Endothelial cell of umbilical vein (primary cell): Measurements from ENCODE around the gene RNU7-1. TPM values are rescaled to one million over a fixed set of nuclear protein-coding genes. Genes with fewer than 3 reads are reported as not detected.
A peak's percentile ranks its signal among the peaks of the same experiment; 100 is the strongest.

Source experiments
- BruUV-seq: library from RNA; stranded (reverse); fragments of 400-500 nt; replicated peaks from 2 replicates; lab custom pipeline; 2021; lab: Mats Ljungman, UMichigan
- CTCF ChIA-PET: fragments of 300-600, 350-600 bp; sonication (Branson Sonifier 250); formaldehyde crosslinking; loops from one replicate; lab custom pipeline; 2021; ENCODE audit warnings: antibody characterized with exemption, inconsistent platforms; lab: Charles Lee
- POLR2A ChIA-PET: fragments of 300-600, 350-600 bp; sonication (Branson Sonifier 250); formaldehyde crosslinking; loops from one replicate; lab custom pipeline; 2021; ENCODE audit warnings: antibody characterized with exemption, inconsistent platforms; lab: Charles Lee
- DNase-seq: peaks from one replicate; pipeline ENCODE4 v3.0.0-alpha.2; 2011; ENCODE audit warnings: low read depth, low spot score
- FAIRE-seq: peaks from 2 replicates; lab custom pipeline; 2011; peaks lifted over from hg19 to GRCh38; lab: Jason Lieb, UNC
- H2AFZ ChIP-seq: 2 replicates; pipeline ENCODE4 v1.6.0; 2012; ENCODE audit warnings: low read depth, low read length, control low read depth, inconsistent platforms
- H3K27ac ChIP-seq: 2 replicates; pipeline ENCODE4 v1.5.1; 2011; ENCODE audit warnings: low read depth, mild to moderate bottlenecking, control low read depth, low read length, moderate library complexity; ENCODE audit not compliant: insufficient read depth
- H3K27me3 ChIP-seq, 2 experiments: 2 replicates each; pipeline versions ENCODE4 v1.6.0 to v1.6.1; 2011; ENCODE audit warnings: low read length in 2 of 2, mixed read lengths in 1 of 2; ENCODE audit not compliant: control insufficient read depth in 2 of 2, insufficient read depth in 2 of 2
- H3K36me3 ChIP-seq, 2 experiments: 2 replicates in 1 of 2; 3 replicates in 1 of 2; pipeline ENCODE4 v1.5.1; 2011; ENCODE audit warnings: low read length in 2 of 2, mild to moderate bottlenecking in 1 of 2, moderate library complexity in 1 of 2; ENCODE audit not compliant: control insufficient read depth in 2 of 2, insufficient read depth in 2 of 2; ENCODE audit errors: extremely low read depth in 1 of 2
- H3K4me1 ChIP-seq: 3 replicates; pipeline ENCODE4 v1.5.1; 2011; ENCODE audit warnings: mild to moderate bottlenecking, low read length; ENCODE audit not compliant: control insufficient read depth, insufficient read depth; ENCODE audit errors: extremely low read depth
- H3K4me2 ChIP-seq: 2 replicates; pipeline ENCODE4 v1.6.1; 2011; ENCODE audit warnings: low read length, control low read depth, mixed read lengths; ENCODE audit not compliant: insufficient read depth
- H3K4me3 ChIP-seq, 3 experiments: fragments of 200-600 bp in 1 of 3; sonication (generic), shearing (Covaris generic) in 1 of 3; replicated peaks in 1 of 3; 2 replicates each; pipeline ENCODE4 v1.5.1; 2011 to 2016; ENCODE audit warnings: control low read depth in 3 of 3, low read length in 3 of 3, mild to moderate bottlenecking in 2 of 3, inconsistent platforms in 1 of 3, low read depth in 1 of 3, moderate library complexity in 1 of 3; ENCODE audit not compliant: insufficient read depth in 1 of 3
- H3K79me2 ChIP-seq: 2 replicates; pipeline ENCODE4 v1.6.0; 2012; ENCODE audit warnings: low read length, inconsistent platforms; ENCODE audit not compliant: control insufficient read depth, insufficient read depth
- H3K9ac ChIP-seq: replicated peaks from 2 replicates; pipeline ENCODE3; 2011; ENCODE audit warnings: low read length, control low read depth; ENCODE audit not compliant: insufficient read depth; ENCODE audit errors: extremely low read depth
- H3K9me1 ChIP-seq: replicated peaks from 3 replicates; pipeline ENCODE4 v1.6.0; 2011; ENCODE audit warnings: mild to moderate bottlenecking, low read length; ENCODE audit not compliant: control insufficient read depth, insufficient read depth; ENCODE audit errors: extremely low read depth
- H3K9me3 ChIP-seq: replicated peaks from 2 replicates; pipeline ENCODE4 v1.5.1; 2012; ENCODE audit warnings: low read length, inconsistent platforms; ENCODE audit not compliant: control insufficient read depth, insufficient read depth
- H4K20me1 ChIP-seq: replicated peaks from 2 replicates; pipeline ENCODE3; 2011; ENCODE audit warnings: mild to moderate bottlenecking, low read length; ENCODE audit not compliant: control insufficient read depth, insufficient read depth; ENCODE audit errors: extremely low read depth
- CTCF ChIP-seq, 2 donors: IDR thresholded peaks; 1 replicate in 1 of 2; 2 replicates in 1 of 2; pipeline ENCODE4 v1.5.1; 2011; ENCODE audit warnings: low read length in 2 of 2, mild to moderate bottlenecking in 2 of 2, moderate library complexity in 2 of 2, control low read depth in 1 of 2, inconsistent platforms in 1 of 2, low read depth in 1 of 2; ENCODE audit not compliant: insufficient read depth in 1 of 2; ENCODE audit errors: extremely low read depth in 1 of 2
- EZH2 ChIP-seq: IDR thresholded peaks from 2 replicates; pipeline ENCODE4 v1.6.1; 2012; ENCODE audit warnings: borderline replicate concordance, low read depth, mild to moderate bottlenecking, moderate library complexity, low read length, inconsistent platforms; ENCODE audit not compliant: severe bottlenecking
- FOS ChIP-seq: IDR thresholded peaks from 2 replicates; pipeline ENCODE4 v1.6.1; 2011; ENCODE audit warnings: mild to moderate bottlenecking, low read length, moderate library complexity, borderline replicate concordance; ENCODE audit not compliant: insufficient read depth
- GATA2 ChIP-seq: IDR thresholded peaks from 2 replicates; pipeline ENCODE4 v1.7.0; 2011; ENCODE audit warnings: low read depth, mild to moderate bottlenecking, moderate library complexity, mixed read lengths, low read length; ENCODE audit not compliant: insufficient read length, insufficient read depth
- JUN ChIP-seq: IDR thresholded peaks from 2 replicates; pipeline ENCODE4 v1.6.1; 2011; ENCODE audit warnings: borderline replicate concordance, low read depth; ENCODE audit not compliant: insufficient read length, insufficient read depth
- MAX ChIP-seq: IDR thresholded peaks from 2 replicates; pipeline ENCODE4 v1.6.1; 2011; ENCODE audit not compliant: insufficient read depth, insufficient read length
- MYC ChIP-seq: IDR thresholded peaks from one replicate; pipeline ENCODE4 v1.6.1; 2011; ENCODE audit warnings: mild to moderate bottlenecking, low read depth, low read length
- POLR2A ChIP-seq: IDR thresholded peaks from 2 replicates; pipeline ENCODE4 v1.6.1; 2012; ENCODE audit warnings: low read depth, mild to moderate bottlenecking, control low read depth, low read length
- POLR2AphosphoS5 ChIP-seq: IDR thresholded peaks from 2 replicates; pipeline ENCODE4 v1.6.1; 2012; ENCODE audit warnings: low read depth, mild to moderate bottlenecking, control low read depth, low read length, moderate library complexity; ENCODE audit not compliant: insufficient read depth
- dilution Hi-C: fragments of 300-500 bp; cut with MboI; formaldehyde crosslinking; loops from one replicate; pipeline ENCODE4 v1.15.0; 2019; ENCODE audit warnings: low sequenced_read_pairs; ENCODE audit not compliant: extremely low pct_ligation_motif_present
- intact Hi-C: fragments of 100-400 bp; cut with micrococcal nuclease; formaldehyde crosslinking; loops from one replicate; pipeline ENCODE4 v1.10.0; 2022
- polyA plus RNA-seq, 4 experiments: library from polyadenylated mRNA; depleted of rRNA in 3 of 4; stranded (reverse) in 3 of 4; unstranded in 1 of 4; fragments of >200 nt; gene quantifications; 2 replicates each; pipeline versions ENCODE4 v1.2.1 to v1.2.3, GENCODE V29; 2011 to 2012; ENCODE audit warnings: missing spikeins in 1 of 4
- total RNA-seq: library from RNA; stranded (reverse); gene quantifications from 2 replicates; pipeline ENCODE4 v1.2.3, GENCODE V29; 2021

Gene RNU7-1
- total and polyA plus RNA-seq, 2 donors (not counting 3 experiments of a cell fraction or from before 2014, with no cell fraction given): not detected

- dilution Hi-C loops: no loop called here
- Histone ChIP-seq H3K36me3 (peaks cover 20 to 30% of the 10 kb centered on the region in 2 experiments), H3K79me2 (peaks cover 24% of the 10 kb centered on the region), H2AFZ (no peak overlapping the region), H3K9ac (no peak overlapping the region), H3K4me1 (peaks cover 5% of the 10 kb centered on the region), H3K4me3 (no peak overlapping the region), H3K9me1 (no peaks in the 10 kb centered on the region), H4K20me1 (no peaks in the 10 kb centered on the region), H3K9me3 (no peaks in the 10 kb centered on the region), H3K27me3 (no peaks in the 10 kb centered on the region), H3K4me2 (no peak overlapping the region), H3K27ac (no peak overlapping the region)
- no TSS peak for BruUV-seq
- intact Hi-C loops: no loop called here
- CTCF ChIA-PET: interaction anchor here (1.6 kb wide), 1 partner anchor 50 kb away, joined by 3 read pairs; no protein-coding TSS in a partner anchor
- TF ChIP-seq GATA2 (no peak), MAX (no peak), POLR2A (peak; percentile 4), MYC (no peak)
- FAIRE-seq (no peak), DNase-seq (no peak)
- POLR2A ChIA-PET: interaction anchor here (0.6 kb wide), 1 partner anchor 814 kb away, joined by 4 read pairs; no protein-coding TSS in a partner anchor
These were observed 31.8 kb downstream of the RNU7-1 start for GRCh38 chr12:6975297-6976032.

- H2AFZ ChIP-seq: no peak overlapping the region
- H3K4me2 ChIP-seq: no peak overlapping the region
- intact Hi-C loops: no loop called here
- no peak overlapping the region for H3K27ac ChIP-seq
- ChIA-PET POLR2A (interaction anchor here (0.6 kb wide), 1 partner anchor 38 kb away, joined by 4 read pairs; no protein-coding TSS in a partner anchor), CTCF (interaction anchor here (1.2 kb wide), 2 partner anchors 21 to 33 kb away, joined by 3 to 4 read pairs; no protein-coding TSS in a partner anchor)
- H4K20me1 ChIP-seq: no peaks in the 10 kb centered on the region
- no peak overlapping the region for H3K9ac ChIP-seq
- H3K4me1 ChIP-seq: no peaks in the 10 kb centered on the region
- dilution Hi-C loops: no loop called here
- H3K79me2 ChIP-seq: peaks cover 4% of the 10 kb centered on the region
- peaks cover 20 to 38% of the 10 kb centered on the region in 2 experiments for H3K36me3 ChIP-seq
- no peak for FAIRE-seq
- H3K4me3 ChIP-seq: no peak overlapping the region
- BruUV-seq: no TSS peak
- no peak for DNase-seq
- no peaks in the 10 kb centered on the region for H3K9me3 ChIP-seq
- no peak for TF ChIP-seq FOS
- TF ChIP-seq POLR2A: no peak
- no peak for TF ChIP-seq EZH2
- TF ChIP-seq MYC: no peak
- no peak for TF ChIP-seq MAX
- no peak for TF ChIP-seq CTCF (IDR thresholded peaks at IDR 0.05; ENCODE audit: extremely low read depth in 1 of 2, insufficient read depth in 1 of 2, low read depth in 1 of 2, low read length in 2 of 2)
- TF ChIP-seq JUN: no peak
- TF ChIP-seq POLR2AphosphoS5: no peak
- no peak for TF ChIP-seq GATA2
- H3K27me3 ChIP-seq: no peaks in the 10 kb centered on the region
- H3K9me1 ChIP-seq: no peaks in the 10 kb centered on the region
These were observed 34.0 kb downstream of the RNU7-1 start for GRCh38 chr12:6977653-6978052.
